Measurements from ENCODE around the gene CDC42EP4. TPM values are rescaled to one million over a fixed set of nuclear protein-coding genes. Genes with fewer than 3 reads are reported as not detected.

The CDC42EP4 gene, protein sequence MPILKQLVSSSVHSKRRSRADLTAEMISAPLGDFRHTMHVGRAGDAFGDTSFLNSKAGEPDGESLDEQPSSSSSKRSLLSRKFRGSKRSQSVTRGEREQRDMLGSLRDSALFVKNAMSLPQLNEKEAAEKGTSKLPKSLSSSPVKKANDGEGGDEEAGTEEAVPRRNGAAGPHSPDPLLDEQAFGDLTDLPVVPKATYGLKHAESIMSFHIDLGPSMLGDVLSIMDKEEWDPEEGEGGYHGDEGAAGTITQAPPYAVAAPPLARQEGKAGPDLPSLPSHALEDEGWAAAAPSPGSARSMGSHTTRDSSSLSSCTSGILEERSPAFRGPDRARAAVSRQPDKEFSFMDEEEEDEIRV
- total RNA-seq = 55.4 and 56.9 TPM in 2 replicates

GRCh38 chr17:73311781-73312641 lies at the start of gene CDC42EP4:
TSS of gene CDC42EP4 (minus strand) at chr17:73312001. CDS start at chr17:73286500, 25,501 bp downstream.

GRCh38 chr17:73261617-73261951 lies 50.2 kb downstream of the CDC42EP4 start, which contains the start of gene CPSF4L:
TSS of gene CPSF4L (minus strand) at chr17:73261880. CDS start at chr17:73261818, 62 bp downstream.

Other genes with a start within 250 kb of the CDC42EP4 start
- 5.2 and 11.2 TPM in 2 replicates for gene SLC39A11, start 219.3 kb downstream of the CDC42EP4 start, total RNA-seq
- gene SSTR2, start 147.0 kb downstream of the CDC42EP4 start, total RNA-seq = under 0.01 TPM in 1 of 2 replicates, not detected in the other
- 19.9 and 23.5 TPM in 2 replicates for gene COG1, start 118.9 kb downstream of the CDC42EP4 start, total RNA-seq
- gene CPSF4L, start 50.1 kb downstream of the CDC42EP4 start, total RNA-seq = not detected in 2 replicates

Data from mesangial cell (primary cell).